Vagina (tissue), 2 donors: ENCODE data around the gene GDI1. TPM values are rescaled to one million over a fixed set of nuclear protein-coding genes. Genes with fewer than 3 reads are reported as not detected.

ENCODE experiments used
- DNase-seq, 2 donors: peaks; one replicate each; pipeline ENCODE4 v3.0.0-alpha.2; 2017; ENCODE audit errors: extremely low spot score in 2 of 2
- H3K27ac ChIP-seq: fragments of 200-600 bp; sonication (generic); one replicate; pipeline ENCODE4 v1.5.1; 2019
- H3K27me3 ChIP-seq: fragments of 200-600 bp; sonication (generic); one replicate; pipeline ENCODE4 v1.5.1; 2019
- H3K36me3 ChIP-seq, 2 donors: fragments of 200-600 bp; sonication (generic); one replicate each; pipeline ENCODE4 v1.5.1; 2017 to 2019
- H3K4me1 ChIP-seq: fragments of 200-600 bp; sonication (generic); one replicate; pipeline ENCODE4 v1.5.1; 2019
- H3K4me3 ChIP-seq, 2 donors: fragments of 200-600 bp; sonication (generic); 1 replicate in 1 of 2; 2 replicates in 1 of 2; pipeline ENCODE4 v1.5.1; 2016 to 2019
- H3K9me3 ChIP-seq: fragments of 200-600 bp; sonication (generic); one replicate; pipeline ENCODE4 v1.5.1; 2019
- POLR2A ChIP-seq, 2 donors: fragments of 450-650 bp; IDR thresholded peaks; one replicate each; pipeline ENCODE4 v1.6.1; 2017; ENCODE audit warnings: antibody characterized with exemption in 2 of 2, mild to moderate bottlenecking in 2 of 2, moderate library complexity in 2 of 2
- POLR2AphosphoS5 ChIP-seq, 2 donors: sonication (generic); formaldehyde crosslinking; IDR thresholded peaks; one replicate each; pipeline ENCODE4 v1.9.0; 2017; ENCODE audit warnings: antibody characterized with exemption in 2 of 2, mild to moderate bottlenecking in 2 of 2, low read depth in 1 of 2; ENCODE audit not compliant: insufficient read depth in 1 of 2
- intact Hi-C: fragments of 100-400 bp; cut with DNase I; formaldehyde crosslinking; loops from one replicate; pipeline ENCODE4 v1.15.1; 2023
- total RNA-seq: library from RNA; depleted of rRNA; stranded (reverse); fragments of >200 nt; gene quantifications from one replicate; pipeline ENCODE4 v1.2.3, GENCODE V29; 2016
- TF ChIP-seq, protein P1 (sequence below), 3 experiments: fragments of 450-650 bp in 2 of 3; fragments of 200-600 bp in 1 of 3; sonication (generic) in 1 of 3; IDR thresholded peaks; one replicate each; pipeline ENCODE4 v1.5.1; 2017 to 2019; ENCODE audit warnings: antibody characterized with exemption in 3 of 3, mild to moderate bottlenecking in 2 of 3, moderate library complexity in 2 of 3

GDI1 gene
- total RNA-seq, 1 donor from 2014 or later: 116 TPM

DNA sequence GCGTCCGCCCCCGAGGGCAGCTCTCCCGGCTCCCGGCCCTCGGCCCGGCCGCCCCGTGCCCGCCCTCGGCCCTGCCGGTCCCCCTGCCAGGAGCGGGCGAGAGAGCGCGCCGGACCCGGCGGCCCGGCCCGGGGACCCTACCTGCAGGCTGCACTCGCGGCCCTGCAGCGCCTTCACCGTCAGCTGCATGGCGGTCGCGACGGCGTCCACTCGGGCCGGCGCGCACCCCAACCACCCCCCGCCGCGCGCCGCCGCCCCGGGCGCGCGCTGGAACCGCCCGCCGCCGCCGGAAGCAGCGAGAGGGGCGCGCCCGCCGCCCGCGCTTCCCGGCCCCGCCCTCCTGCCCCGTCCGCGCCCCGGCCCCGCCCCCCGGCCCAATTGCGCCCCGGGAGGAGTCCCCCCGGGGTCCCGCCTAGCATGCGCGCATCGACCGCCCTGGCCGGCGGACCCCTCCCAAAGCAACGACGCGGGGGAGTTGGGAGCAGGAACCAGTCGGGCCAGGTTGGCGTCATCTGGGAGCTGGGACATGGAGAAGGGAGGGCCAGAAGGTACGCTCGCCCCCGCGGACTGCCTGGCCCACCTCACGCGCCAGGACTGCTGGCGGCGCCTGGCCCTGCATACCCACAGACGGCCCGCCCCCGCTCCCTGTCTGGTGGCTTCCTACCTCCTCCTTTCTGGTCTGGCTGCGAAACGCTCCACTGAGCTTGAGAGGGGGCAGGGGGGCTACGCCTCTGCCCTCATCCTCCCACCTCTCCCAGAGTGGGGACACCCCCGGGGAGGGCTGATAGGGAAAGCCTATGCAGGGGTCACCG lies 49.6 kb downstream of the GDI1 start, which contains the start of gene UBL4A:
Gene UBL4A, minus strand, starts transcription at position 220 of the 812 bp plus-strand sequence. Its CDS starts 31 bp downstream, at position 189.
- Histone ChIP-seq H3K36me3 (peaks cover 0 to 4% of the 10 kb centered on the region in 2 donors), H3K27me3 (no peaks in the 10 kb centered on the region), H3K9me3 (no peaks in the 10 kb centered on the region), H3K4me1 (peaks cover 29% of the 10 kb centered on the region), H3K27ac (peak within 1 kb of the TSS; percentile 85), H3K4me3 (peak within 1 kb of the TSS; percentile 52 to 67)
- intact Hi-C loops: no loop called here
- TF ChIP-seq, protein P1, sequence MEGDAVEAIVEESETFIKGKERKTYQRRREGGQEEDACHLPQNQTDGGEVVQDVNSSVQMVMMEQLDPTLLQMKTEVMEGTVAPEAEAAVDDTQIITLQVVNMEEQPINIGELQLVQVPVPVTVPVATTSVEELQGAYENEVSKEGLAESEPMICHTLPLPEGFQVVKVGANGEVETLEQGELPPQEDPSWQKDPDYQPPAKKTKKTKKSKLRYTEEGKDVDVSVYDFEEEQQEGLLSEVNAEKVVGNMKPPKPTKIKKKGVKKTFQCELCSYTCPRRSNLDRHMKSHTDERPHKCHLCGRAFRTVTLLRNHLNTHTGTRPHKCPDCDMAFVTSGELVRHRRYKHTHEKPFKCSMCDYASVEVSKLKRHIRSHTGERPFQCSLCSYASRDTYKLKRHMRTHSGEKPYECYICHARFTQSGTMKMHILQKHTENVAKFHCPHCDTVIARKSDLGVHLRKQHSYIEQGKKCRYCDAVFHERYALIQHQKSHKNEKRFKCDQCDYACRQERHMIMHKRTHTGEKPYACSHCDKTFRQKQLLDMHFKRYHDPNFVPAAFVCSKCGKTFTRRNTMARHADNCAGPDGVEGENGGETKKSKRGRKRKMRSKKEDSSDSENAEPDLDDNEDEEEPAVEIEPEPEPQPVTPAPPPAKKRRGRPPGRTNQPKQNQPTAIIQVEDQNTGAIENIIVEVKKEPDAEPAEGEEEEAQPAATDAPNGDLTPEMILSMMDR (IDR thresholded peaks at IDR 0.05): no peak
- TF ChIP-seq POLR2A (IDR thresholded peaks at IDR 0.05) (peak in 1 of 2 donors; percentile 20), POLR2AphosphoS5 (IDR thresholded peaks at IDR 0.05; ENCODE audit: insufficient read depth in 1 of 2, low read depth in 1 of 2) (peak in 1 of 2 donors; percentile 51)
- no peak for DNase-seq

DNA sequence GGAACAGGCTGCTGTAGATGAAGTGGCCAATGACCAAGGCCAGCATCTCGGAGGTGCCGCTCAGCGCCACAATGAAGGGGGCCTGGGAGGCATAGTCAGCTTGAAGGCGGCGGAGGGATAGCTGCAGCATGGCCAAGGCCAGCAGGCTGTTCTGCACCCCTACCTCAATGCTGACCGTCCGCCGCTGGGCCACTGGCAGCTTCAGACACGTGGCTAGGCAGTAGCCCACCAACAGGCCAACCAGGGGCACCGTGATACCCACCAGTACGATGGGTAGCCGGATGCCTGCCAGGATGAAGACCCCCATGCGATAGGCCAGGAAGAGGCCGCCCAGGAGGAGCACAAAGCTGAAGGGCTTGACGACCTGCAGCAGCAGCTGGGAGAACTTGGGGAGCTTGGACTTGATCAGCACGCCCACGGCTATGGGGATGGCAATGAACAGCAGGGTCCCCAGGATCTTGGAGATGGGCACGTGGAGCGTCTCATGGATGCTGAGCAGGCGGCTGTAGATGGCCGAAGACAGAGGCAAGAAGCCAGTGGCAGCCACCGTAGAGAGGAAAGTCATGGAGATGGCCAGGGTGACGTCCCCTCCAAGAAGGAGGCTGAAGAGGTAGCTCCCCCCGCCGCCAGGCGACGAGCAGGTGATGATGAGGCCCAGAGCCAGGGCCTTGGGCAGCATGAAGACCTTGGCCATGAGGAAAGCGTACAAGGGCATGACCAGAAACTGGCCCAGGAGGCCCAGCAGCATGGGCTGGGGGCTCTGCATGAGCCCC lies 50.8 kb downstream of the GDI1 start:
- no peak overlapping the region for H3K4me3 ChIP-seq
- H3K36me3 ChIP-seq: peaks cover 0 to 4% of the 10 kb centered on the region in 2 donors
- no peaks in the 10 kb centered on the region for H3K9me3 ChIP-seq
- peak overlapping the region; percentile 81 for H3K27ac ChIP-seq
- no peak for TF ChIP-seq POLR2A (IDR thresholded peaks at IDR 0.05)
- TF ChIP-seq, protein P1 (IDR thresholded peaks at IDR 0.05): no peak
- no peak for TF ChIP-seq POLR2AphosphoS5 (IDR thresholded peaks at IDR 0.05; ENCODE audit: insufficient read depth in 1 of 2, low read depth in 1 of 2)
- intact Hi-C loops: no loop called here
- H3K27me3 ChIP-seq: no peaks in the 10 kb centered on the region
- DNase-seq: no peak
- H3K4me1 ChIP-seq: peaks cover 29% of the 10 kb centered on the region

DNA sequence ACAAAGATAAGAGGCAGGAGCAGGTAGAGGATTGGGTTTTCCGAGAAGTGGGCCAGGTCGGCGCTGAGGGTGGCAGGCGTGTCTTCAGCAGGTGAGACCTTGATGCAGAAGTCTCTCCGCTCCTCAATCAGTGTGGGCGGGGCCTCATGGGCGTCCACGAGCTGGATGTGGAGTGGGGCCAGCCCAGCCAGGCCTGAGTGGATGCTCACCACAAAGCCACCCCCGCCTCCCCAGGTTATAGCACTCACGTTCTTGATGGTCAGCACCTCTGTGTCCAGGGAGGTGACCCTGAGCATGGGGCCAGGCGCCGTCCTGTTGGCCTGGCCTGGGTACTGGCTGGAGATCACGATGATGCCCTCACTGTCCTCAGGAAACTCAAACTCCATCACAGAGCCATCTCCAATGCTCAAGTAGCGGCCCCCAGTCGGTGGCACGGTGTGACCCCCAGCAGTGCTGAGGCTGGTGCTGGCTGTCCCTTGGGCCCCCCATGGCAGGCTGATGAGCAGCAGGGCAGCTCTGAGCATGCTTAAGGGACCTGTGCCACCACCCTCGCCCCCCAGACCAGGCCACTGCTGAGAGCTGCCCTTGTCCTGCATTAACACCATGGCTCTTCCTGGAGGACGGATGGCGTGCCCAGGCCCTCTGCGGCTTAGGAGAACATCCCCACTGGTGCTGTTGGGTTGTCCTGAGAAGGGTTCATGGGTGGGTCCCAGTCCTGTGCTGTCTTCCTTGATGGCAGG lies 51.6 kb downstream of the GDI1 start:
- intact Hi-C loops: no loop called here

DNA sequence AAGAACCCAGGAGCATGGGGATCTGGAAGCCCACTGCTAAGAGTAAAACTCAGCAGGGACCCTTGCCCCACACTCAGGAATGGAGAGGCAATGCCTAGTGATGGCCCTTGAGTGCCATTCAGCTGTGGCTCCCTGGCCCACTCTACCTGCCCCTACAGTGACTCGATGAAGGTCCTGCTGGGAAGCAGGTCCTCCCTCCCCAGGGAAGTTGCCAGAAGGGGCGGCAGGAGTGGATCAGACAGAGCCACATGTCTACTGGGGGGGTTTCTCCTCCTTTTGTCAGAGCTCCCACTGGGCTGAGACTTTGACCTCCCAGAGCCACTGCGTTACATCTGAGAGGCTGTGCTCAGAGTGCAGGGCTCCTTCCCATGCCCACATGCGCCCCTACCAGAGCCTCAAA lies 52.2 kb downstream of the GDI1 start:
- intact Hi-C loops: no loop called here
- no peaks in the 10 kb centered on the region for H3K9me3 ChIP-seq
- H3K27me3 ChIP-seq: no peaks in the 10 kb centered on the region
- TF ChIP-seq, protein P1 (IDR thresholded peaks at IDR 0.05): no peak
- no peak for TF ChIP-seq POLR2AphosphoS5 (IDR thresholded peaks at IDR 0.05; ENCODE audit: insufficient read depth in 1 of 2, low read depth in 1 of 2)
- TF ChIP-seq POLR2A (IDR thresholded peaks at IDR 0.05): no peak
- H3K4me3 ChIP-seq: peak overlapping the region; percentile 59 to 72
- peaks cover 29% of the 10 kb centered on the region for H3K4me1 ChIP-seq
- no peak for DNase-seq
- peaks cover 0 to 4% of the 10 kb centered on the region in 2 donors for H3K36me3 ChIP-seq
- peak overlapping the region; percentile 90 for H3K27ac ChIP-seq

More for the DNA sequence above, 51.6 kb downstream of the GDI1 start:
- H3K4me3 ChIP-seq: no peak overlapping the region
- DNase-seq: no peak
- peaks cover 0 to 4% of the 10 kb centered on the region in 2 donors for H3K36me3 ChIP-seq
- H3K9me3 ChIP-seq: no peaks in the 10 kb centered on the region
- H3K27ac ChIP-seq: no peak overlapping the region
- TF ChIP-seq POLR2A (IDR thresholded peaks at IDR 0.05) (no peak), POLR2AphosphoS5 (IDR thresholded peaks at IDR 0.05; ENCODE audit: insufficient read depth in 1 of 2, low read depth in 1 of 2) (no peak)
- TF ChIP-seq, protein P1 (IDR thresholded peaks at IDR 0.05): no peak
- peaks cover 29% of the 10 kb centered on the region for H3K4me1 ChIP-seq
- no peaks in the 10 kb centered on the region for H3K27me3 ChIP-seq
